H1 (cell line): ENCODE results near the gene SLX9. TPM values are rescaled to one million over a fixed set of nuclear protein-coding genes. Genes with fewer than 3 reads are reported as not detected.

Experiments used
- CTCF ChIA-PET: fragments of 300-600 bp; sonication (Branson Sonifier 250); formaldehyde crosslinking; loops from one replicate; lab custom pipeline; 2021; ENCODE audit not compliant: partially characterized antibody; lab: Charles Lee
- POLR2A ChIA-PET: fragments of 300-600 bp; sonication (Branson Sonifier 250); formaldehyde crosslinking; loops from one replicate; lab custom pipeline; 2021; ENCODE audit warnings: inconsistent platforms; ENCODE audit not compliant: partially characterized antibody; lab: Charles Lee
- DNase-seq, 2 experiments: peaks; one replicate each; pipeline versions ENCODE4 v3.0.0 to v3.0.0-alpha.2; 2010 to 2022; ENCODE audit warnings: low spot score in 2 of 2, low read depth in 1 of 2, mixed read lengths in 1 of 2
- FAIRE-seq: peaks from 2 replicates; lab custom pipeline; 2011; peaks lifted over from hg19 to GRCh38; lab: Jason Lieb, UNC
- H2AFZ ChIP-seq: 2 replicates; pipeline ENCODE4 v1.8.1; 2012; ENCODE audit warnings: low read length, inconsistent platforms
- H2AK5ac ChIP-seq: 2 replicates; pipeline ENCODE4 v1.6.1; 2013; ENCODE audit warnings: low read depth, low read length
- H2BK120ac ChIP-seq: replicated peaks from 2 replicates; pipeline ENCODE3; 2013; ENCODE audit warnings: low read depth, low read length, inconsistent platforms
- H2BK12ac ChIP-seq: 2 replicates; pipeline ENCODE4 v1.6.1; 2013; ENCODE audit warnings: low read depth, low read length
- H2BK15ac ChIP-seq: 2 replicates; pipeline ENCODE4 v1.6.1; 2013; ENCODE audit warnings: low read length
- H2BK20ac ChIP-seq: 2 replicates; pipeline ENCODE4 v1.6.1; 2013; ENCODE audit warnings: low read length
- H2BK5ac ChIP-seq: 2 replicates; pipeline ENCODE4 v1.6.1; 2013; ENCODE audit warnings: low read depth, low read length
- H3K14ac ChIP-seq: 2 replicates; pipeline ENCODE4 v1.6.1; 2013; ENCODE audit warnings: inconsistent platforms; ENCODE audit not compliant: insufficient read length
- H3K18ac ChIP-seq: 2 replicates; pipeline ENCODE4 v1.6.1; 2013; ENCODE audit warnings: low read length; ENCODE audit errors: extremely low read depth
- H3K23ac ChIP-seq: 2 replicates; pipeline ENCODE4 v1.6.1; 2013; ENCODE audit warnings: inconsistent platforms; ENCODE audit not compliant: insufficient read length
- H3K23me2 ChIP-seq: 2 replicates; pipeline ENCODE4 v1.6.1; 2013; ENCODE audit warnings: low read depth, low read length
- H3K27ac ChIP-seq: 2 replicates; pipeline ENCODE4 v1.6.1; 2011; ENCODE audit warnings: low read depth, low read length, inconsistent platforms
- H3K27me3 ChIP-seq, 4 experiments: replicated peaks in 1 of 4; 1 replicate in 1 of 4; 2 replicates in 3 of 4; pipeline versions ENCODE4 v1.6.1 to v1.8.1; 2011 to 2013; ENCODE audit warnings: low read length in 3 of 4, mild to moderate bottlenecking in 3 of 4, inconsistent platforms in 2 of 4, mixed read lengths in 2 of 4, moderate library complexity in 1 of 4; ENCODE audit not compliant: control insufficient read depth in 3 of 4, insufficient read depth in 3 of 4; ENCODE audit errors: extremely low read depth in 1 of 4
- H3K36me3 ChIP-seq, 4 experiments: 2 replicates each; pipeline versions ENCODE4 v1.6.1 to v1.8.1; 2011 to 2013; ENCODE audit warnings: mild to moderate bottlenecking in 4 of 4, low read length in 3 of 4, moderate library complexity in 2 of 4, control low read depth in 1 of 4, inconsistent platforms in 1 of 4; ENCODE audit not compliant: insufficient read depth in 4 of 4, control insufficient read depth in 2 of 4
- H3K4ac ChIP-seq: replicated peaks from 2 replicates; pipeline ENCODE3; 2013; ENCODE audit warnings: low read length, low read depth, mixed read lengths, inconsistent platforms; ENCODE audit not compliant: insufficient read length
- H3K4me1 ChIP-seq, 4 experiments: replicated peaks in 1 of 4; 1 replicate in 1 of 4; 2 replicates in 3 of 4; pipeline versions ENCODE4 v1.6.1 to v1.8.1; 2011 to 2013; ENCODE audit warnings: low read length in 3 of 4, inconsistent platforms in 2 of 4, mixed read lengths in 1 of 4; ENCODE audit not compliant: insufficient read depth in 4 of 4, control insufficient read depth in 3 of 4
- H3K4me2 ChIP-seq, 2 experiments: 2 replicates each; pipeline versions ENCODE4 v1.6.1 to v1.8.1; 2011 to 2013; ENCODE audit warnings: low read depth in 2 of 2, low read length in 2 of 2, control low read depth in 1 of 2, inconsistent platforms in 1 of 2, mild to moderate bottlenecking in 1 of 2; ENCODE audit not compliant: insufficient read depth in 1 of 2
- H3K4me3 ChIP-seq, 4 experiments: fragments of 200-600, 300-600 bp in 1 of 4; sonication (generic), shearing (Covaris generic), sonication (Bioruptor Twin) in 1 of 4; 2 replicates each; pipeline versions ENCODE4 v1.5.1 to v1.8.1; 2011 to 2016; ENCODE audit warnings: low read length in 4 of 4, low read depth in 3 of 4, control low read depth in 2 of 4, inconsistent platforms in 2 of 4, mild to moderate bottlenecking in 2 of 4, mixed read lengths in 1 of 4, moderate library complexity in 1 of 4; ENCODE audit not compliant: insufficient read depth in 2 of 4; ENCODE audit errors: extremely low read depth in 1 of 4
- H3K56ac ChIP-seq: replicated peaks from 2 replicates; pipeline ENCODE3; 2013; ENCODE audit warnings: low read depth, mild to moderate bottlenecking, mixed read lengths, low read length, inconsistent platforms; ENCODE audit not compliant: insufficient read length
- H3K79me1 ChIP-seq: 2 replicates; pipeline ENCODE4 v1.6.1; 2013; ENCODE audit warnings: low read depth, low read length, control low read depth
- H3K79me2 ChIP-seq, 2 experiments: 2 replicates each; pipeline versions ENCODE4 v1.6.1 to v1.8.1; 2012 to 2013; ENCODE audit warnings: low read length in 2 of 2, mild to moderate bottlenecking in 2 of 2, inconsistent platforms in 1 of 2; ENCODE audit not compliant: insufficient read depth in 2 of 2, control insufficient read depth in 1 of 2
- H3K9ac ChIP-seq, 4 experiments: replicated peaks in 1 of 4; 1 replicate in 1 of 4; 2 replicates in 3 of 4; pipeline versions ENCODE4 v1.6.1 to v1.8.1; 2011 to 2013; ENCODE audit warnings: low read depth in 3 of 4, low read length in 3 of 4, control low read depth in 2 of 4, mild to moderate bottlenecking in 2 of 4, moderate library complexity in 2 of 4, inconsistent platforms in 1 of 4; ENCODE audit errors: extremely low read depth in 1 of 4
- H3K9me3 ChIP-seq, 2 experiments: 2 replicates each; pipeline versions ENCODE4 v1.6.1 to v1.8.1; 2012 to 2013; ENCODE audit warnings: mild to moderate bottlenecking in 2 of 2, moderate library complexity in 2 of 2, control low read depth in 1 of 2, inconsistent platforms in 1 of 2, low read depth in 1 of 2, low read length in 1 of 2, mixed read lengths in 1 of 2; ENCODE audit not compliant: insufficient read depth in 2 of 2
- H4K20me1 ChIP-seq, 2 experiments: replicated peaks in 1 of 2; 2 replicates each; pipeline versions ENCODE3 to v1.8.1; 2011 to 2013; ENCODE audit warnings: inconsistent platforms in 2 of 2, low read length in 2 of 2, mild to moderate bottlenecking in 1 of 2; ENCODE audit not compliant: insufficient read depth in 2 of 2, control insufficient read depth in 1 of 2
- H4K5ac ChIP-seq: 2 replicates; pipeline ENCODE4 v1.6.1; 2013; ENCODE audit warnings: low read length, low read depth, mixed read lengths, inconsistent platforms; ENCODE audit not compliant: insufficient read length
- H4K8ac ChIP-seq: 2 replicates; pipeline ENCODE4 v1.8.0; 2013; ENCODE audit warnings: mild to moderate bottlenecking, moderate library complexity, low read length, inconsistent platforms; ENCODE audit not compliant: insufficient read depth; ENCODE audit errors: extremely low read depth
- H4K91ac ChIP-seq: replicated peaks from 2 replicates; pipeline ENCODE3; 2013; ENCODE audit warnings: low read length, mixed read lengths, inconsistent platforms; ENCODE audit not compliant: insufficient read length
- ASH2L ChIP-seq: fragments of 200-600, 300-600 bp; sonication (generic); IDR thresholded peaks from one replicate; pipeline ENCODE4 v1.7.1; 2017; ENCODE audit warnings: low read length
- KDM4A ChIP-seq: IDR thresholded peaks from one replicate; pipeline ENCODE4 v1.7.1; 2012; ENCODE audit warnings: low read depth, mild to moderate bottlenecking, moderate library complexity, low read length, inconsistent platforms; ENCODE audit not compliant: severe bottlenecking
- RAD21 ChIP-seq, 2 experiments: IDR thresholded peaks in 1 of 2; conservative IDR thresholded peaks in 1 of 2; 2 replicates each; pipeline ENCODE4 v1.6.1; 2011; ENCODE audit warnings: low read depth in 2 of 2, low read length in 2 of 2, improper control_type of control experiment in 1 of 2, inconsistent platforms in 1 of 2, mild to moderate bottlenecking in 1 of 2, moderate library complexity in 1 of 2
- SAP30 ChIP-seq: fragments of 300-600 bp; sonication (generic); IDR thresholded peaks from 2 replicates; pipeline ENCODE4 v1.7.1; 2012; ENCODE audit warnings: low read length, moderate library complexity, mild to moderate bottlenecking, inconsistent platforms; ENCODE audit not compliant: insufficient read depth, insufficient replicate concordance
- WGBS, 2 experiments: shearing (Covaris generic) in 1 of 2; methylation state at CpG; one replicate each; pipeline versions ENCODE4 v1.1.6 to v1.1.7; 2013 to 2015; ENCODE audit warnings: low lambda C conversion rate in 2 of 2, mixed read lengths in 2 of 2, inconsistent platforms in 1 of 2, low coverage in 1 of 2, missing lambda C conversion rate in 1 of 2; ENCODE audit not compliant: insufficient replicate concordance in 2 of 2, insufficient coverage in 1 of 2, insufficient read length in 1 of 2; ENCODE audit errors: extremely low coverage in 1 of 2, missing lambda C conversion rate in 1 of 2; 5-methylcytosine and 5-hydroxymethylcytosine counted together
- polyA plus RNA-seq, 7 experiments: library from polyadenylated mRNA; depleted of rRNA in 3 of 7; stranded (reverse) in 5 of 7; unstranded in 2 of 7; fragments of >200 nt in 5 of 7; fragments of 200-250 nt in 2 of 7; gene quantifications; 1 replicate in 5 of 7; 2 replicates in 1 of 7; 4 replicates in 1 of 7; pipeline versions ENCODE4 v1.2.1 to v1.2.3, GENCODE V29; 2011 to 2013; ENCODE audit warnings: missing spikeins in 2 of 7, mixed read lengths in 2 of 7
- total RNA-seq: library from RNA; stranded (reverse); fragmentation: NEBNext Ultra II Directional; extraction: Animal tissue kit (Norgen Biotek cat#: 25700); gene quantifications from 2 replicates; pipeline ENCODE4 v1.2.1, GENCODE V29; 2021

Gene SLX9
- total and polyA plus RNA-seq, 2 of the 8 experiments (the other 6 are each of a cell fraction or from before 2014, with no cell fraction given), result 17.7 to 57.3 TPM

- no peak overlapping the region for H2BK5ac ChIP-seq
- H2BK20ac ChIP-seq, result no peak overlapping the region
- H2AFZ ChIP-seq, result no peak overlapping the region
- H4K5ac ChIP-seq, result no peak overlapping the region
- FAIRE-seq (no peak), DNase-seq (no peak)
- H2BK12ac ChIP-seq, result no peak overlapping the region
- no peaks in the 10 kb centered on the region for H3K23me2 ChIP-seq
- no peaks in the 10 kb centered on the region for H3K4me1 ChIP-seq
- H3K18ac ChIP-seq, result no peak overlapping the region
- no peak overlapping the region; a peak in 1 of 7 replicates for H3K9ac ChIP-seq
- no peak overlapping the region for H3K23ac ChIP-seq
- no peak overlapping the region for H3K27ac ChIP-seq
- H3K4me3 ChIP-seq, result no peak overlapping the region
- no peaks in the 10 kb centered on the region for H3K9me3 ChIP-seq
- H3K14ac ChIP-seq, result no peak overlapping the region
- no peak overlapping the region for H2BK15ac ChIP-seq
- H3K79me1 ChIP-seq, result no peaks in the 10 kb centered on the region
- H3K4me2 ChIP-seq, result no peak overlapping the region
- no peak overlapping the region for H2AK5ac ChIP-seq
- TF ChIP-seq RAD21 (IDR thresholded peaks at IDR 0.05 in 1 of 2, conservative IDR thresholded peaks at IDR 0.05 in 1 of 2; ENCODE audit: low read depth in 2 of 2, low read length in 2 of 2), result peak in 1 of 2 experiments; percentile 17; a peak in 2 of 4 replicates
- TF ChIP-seq KDM4A, result no peak
- no peak for TF ChIP-seq SAP30
- TF ChIP-seq ASH2L, result no peak
- TF ChIP-seq, all 59 proteins: peak for 1
- Histone ChIP-seq H4K8ac (peak overlapping the region; percentile 14; the same call in 1 of the 2 replicates), H4K20me1 (peaks cover 9 to 10% of the 10 kb centered on the region in 2 experiments), H3K79me2 (no peaks in the 10 kb centered on the region), H3K36me3 (peaks cover 0 to 7% (median 0%) of the 10 kb centered on the region in 4 experiments; a peak in 4 of 8 replicates), H3K4ac (no peak overlapping the region), H3K27me3 (no peaks in the 10 kb centered on the region), H3K56ac (no peak overlapping the region), H4K91ac (no peak overlapping the region), H2BK120ac (no peak overlapping the region)
- WGBS, 2 experiments, result 87% methylated on average over 32 of the region's 42 CpGs; no CpG with 5 or more reads in 1 of the 2 experiments
- CTCF ChIA-PET, result interaction anchor here (0.8 to 4.1 kb wide), 11 partner anchors 9 to 162 kb away, joined by 3 to 16 read pairs (median 8); no protein-coding TSS in a partner anchor
- POLR2A ChIA-PET, result interaction anchor here (1.4 kb wide), 1 partner anchor 21 kb away, joined by 3 read pairs; no protein-coding TSS in a partner anchor
These were observed 36.1 kb downstream of the SLX9 start for GRCh38 chr21:44975720-44976555.
